Esophagus squamous epithelium (tissue), 4 donors: ENCODE data around the gene GARNL3.

Experiments
- CTCF ChIP-seq, 6 experiments: fragments of 450-650 bp in 4 of 6; fragments of 200-600 bp in 2 of 6; sonication (generic) in 2 of 6; IDR thresholded peaks; one replicate each; pipeline ENCODE4 v1.5.1; 2016 to 2019; ENCODE audit warnings: antibody characterized with exemption in 6 of 6, mild to moderate bottlenecking in 4 of 6, moderate library complexity in 4 of 6
- POLR2A ChIP-seq, 4 donors: fragments of 450-650 bp; IDR thresholded peaks; one replicate each; pipeline ENCODE4 v1.6.1; 2017; ENCODE audit warnings: antibody characterized with exemption in 4 of 4, mild to moderate bottlenecking in 4 of 4, moderate library complexity in 3 of 4

- TF ChIP-seq POLR2A (IDR thresholded peaks at IDR 0.05) (no peak), CTCF (IDR thresholded peaks at IDR 0.05) (no peak)
These were observed 13.2 kb downstream of the GARNL3 start for GRCh38 chr9:127277770-127278169.
